Loucy (cell line): Measurements from ENCODE around the gene RASSF7.

Source experiments
- CTCF ChIP-seq: fragments of 200-600 bp; sonication (generic); conservative IDR thresholded peaks from 2 replicates; pipeline ENCODE4 v1.5.1; 2014; ENCODE audit warnings: mild to moderate bottlenecking, antibody characterized with exemption, low read length
- EZH2phosphoT487 ChIP-seq: fragments of 200-600 bp; IDR thresholded peaks from 2 replicates; pipeline ENCODE4 v1.6.1; 2018; ENCODE audit warnings: antibody characterized with exemption, mild to moderate bottlenecking, moderate library complexity, borderline replicate concordance

- TF ChIP-seq CTCF (no peak), EZH2phosphoT487 (no peak)
Measured at GRCh38 chr11:551131-551530, 9.6 kb upstream of the RASSF7 start.
